ENCODE data around the gene SPTB.

- no peak for TF ChIP-seq CTCF (IDR thresholded peaks at IDR 0.05)
- no peak for TF ChIP-seq POLR2A (IDR thresholded peaks at IDR 0.05)
Measured at GRCh38 chr14:64818151-64818550, 61.6 kb downstream of the SPTB start.
